Skeletal muscle satellite cell (primary cell): Measurements from ENCODE around the gene CUX1.

ENCODE experiments used
- H3K27me3 ChIP-seq: 2 replicates; pipeline ENCODE4 v1.7.0; 2013; ENCODE audit warnings: low read length; ENCODE audit not compliant: control insufficient read depth, insufficient read depth
- H3K36me3 ChIP-seq: 2 replicates; pipeline ENCODE4 v1.7.0; 2013; ENCODE audit warnings: mild to moderate bottlenecking, control low read depth, low read length; ENCODE audit not compliant: insufficient read depth
- H3K4me1 ChIP-seq: 2 replicates; pipeline ENCODE4 v1.7.0; 2013; ENCODE audit warnings: low read length; ENCODE audit not compliant: control insufficient read depth, insufficient read depth
- H3K4me2 ChIP-seq: 2 replicates; pipeline ENCODE4 v1.7.0; 2013; ENCODE audit warnings: mild to moderate bottlenecking, low read length
- H3K4me3 ChIP-seq: 2 replicates; pipeline ENCODE4 v1.7.0; 2013; ENCODE audit warnings: low read length
- H3K9ac ChIP-seq: 2 replicates; pipeline ENCODE4 v1.7.0; 2013; ENCODE audit warnings: mild to moderate bottlenecking, low read depth, low read length, moderate library complexity
- H3K9me3 ChIP-seq: replicated peaks from 2 replicates; pipeline ENCODE4 v1.7.0; 2013; ENCODE audit warnings: mild to moderate bottlenecking, control low read depth, low read length

Gene CUX1

GRCh38 chr7:102193806-102194205 is 376.4 kb downstream of the CUX1 start:
- Histone ChIP-seq H3K9me3 (no peaks in the 10 kb centered on the region), H3K4me2 (no peak overlapping the region), H3K4me1 (no peaks in the 10 kb centered on the region), H3K4me3 (no peak overlapping the region), H3K27me3 (no peaks in the 10 kb centered on the region), H3K36me3 (peaks cover 36% of the 10 kb centered on the region), H3K9ac (no peak overlapping the region)

- Histone ChIP-seq H3K9ac (no peak overlapping the region), H3K4me3 (no peak overlapping the region), H3K36me3 (peaks cover 40% of the 10 kb centered on the region), H3K27me3 (no peaks in the 10 kb centered on the region), H3K4me2 (no peak overlapping the region), H3K9me3 (no peaks in the 10 kb centered on the region), H3K4me1 (no peaks in the 10 kb centered on the region)
These were observed 377.9 kb downstream of the CUX1 start for GRCh38 chr7:102195361-102195760.

GRCh38 chr7:102196028-102196427 is 378.6 kb downstream of the CUX1 start:
- peaks cover 40% of the 10 kb centered on the region for H3K36me3 ChIP-seq
- no peaks in the 10 kb centered on the region for H3K27me3 ChIP-seq
- no peak overlapping the region for H3K4me3 ChIP-seq
- no peaks in the 10 kb centered on the region for H3K9me3 ChIP-seq
- no peak overlapping the region for H3K4me2 ChIP-seq
- no peak overlapping the region for H3K9ac ChIP-seq
- no peaks in the 10 kb centered on the region for H3K4me1 ChIP-seq

GRCh38 chr7:102197161-102197560 is 379.7 kb downstream of the CUX1 start:
- Histone ChIP-seq H3K9ac (no peak overlapping the region), H3K27me3 (no peaks in the 10 kb centered on the region), H3K4me3 (no peak overlapping the region), H3K36me3 (peaks cover 33% of the 10 kb centered on the region), H3K4me1 (no peaks in the 10 kb centered on the region), H3K4me2 (no peak overlapping the region), H3K9me3 (no peaks in the 10 kb centered on the region)

- H3K27me3 ChIP-seq: no peaks in the 10 kb centered on the region
- H3K4me1 ChIP-seq: no peaks in the 10 kb centered on the region
- no peak overlapping the region for H3K9ac ChIP-seq
- no peak overlapping the region for H3K4me2 ChIP-seq
- peaks cover 37% of the 10 kb centered on the region for H3K36me3 ChIP-seq
- no peak overlapping the region for H3K4me3 ChIP-seq
- no peaks in the 10 kb centered on the region for H3K9me3 ChIP-seq
These were observed 380.2 kb downstream of the CUX1 start for GRCh38 chr7:102197599-102197998.

GRCh38 chr7:102198417-102198956 is 381.1 kb downstream of the CUX1 start:
- Histone ChIP-seq H3K9ac (no peak overlapping the region), H3K27me3 (no peaks in the 10 kb centered on the region), H3K36me3 (peaks cover 41% of the 10 kb centered on the region), H3K4me1 (no peaks in the 10 kb centered on the region), H3K9me3 (no peaks in the 10 kb centered on the region), H3K4me3 (no peak overlapping the region), H3K4me2 (no peak overlapping the region)

GRCh38 chr7:102201576-102201975 is 384.1 kb downstream of the CUX1 start:
- Histone ChIP-seq H3K4me2 (no peak overlapping the region), H3K4me1 (no peaks in the 10 kb centered on the region), H3K27me3 (no peaks in the 10 kb centered on the region), H3K9me3 (no peaks in the 10 kb centered on the region), H3K36me3 (peaks cover 51% of the 10 kb centered on the region), H3K4me3 (no peak overlapping the region), H3K9ac (no peak overlapping the region)

- Histone ChIP-seq H3K9ac (no peak overlapping the region), H3K27me3 (no peaks in the 10 kb centered on the region), H3K4me2 (no peak overlapping the region), H3K4me1 (no peaks in the 10 kb centered on the region), H3K9me3 (no peaks in the 10 kb centered on the region), H3K36me3 (peaks cover 44% of the 10 kb centered on the region), H3K4me3 (no peak overlapping the region)
These were observed 385.1 kb downstream of the CUX1 start for GRCh38 chr7:102202556-102202955.

GRCh38 chr7:102203218-102203617 is 385.8 kb downstream of the CUX1 start:
- Histone ChIP-seq H3K27me3 (no peaks in the 10 kb centered on the region), H3K4me3 (no peak overlapping the region), H3K9ac (no peak overlapping the region), H3K9me3 (no peaks in the 10 kb centered on the region), H3K4me1 (no peaks in the 10 kb centered on the region), H3K36me3 (peaks cover 38% of the 10 kb centered on the region), H3K4me2 (no peak overlapping the region)

- no peak overlapping the region for H3K4me3 ChIP-seq
- no peaks in the 10 kb centered on the region for H3K27me3 ChIP-seq
- peaks cover 31% of the 10 kb centered on the region for H3K36me3 ChIP-seq
- no peaks in the 10 kb centered on the region for H3K9me3 ChIP-seq
- H3K4me1 ChIP-seq: no peaks in the 10 kb centered on the region
- H3K4me2 ChIP-seq: no peak overlapping the region
- no peak overlapping the region for H3K9ac ChIP-seq
These were observed 386.8 kb downstream of the CUX1 start for GRCh38 chr7:102204212-102204611.

- Histone ChIP-seq H3K9ac (no peak overlapping the region), H3K9me3 (no peaks in the 10 kb centered on the region), H3K4me3 (no peak overlapping the region), H3K36me3 (peaks cover 28% of the 10 kb centered on the region), H3K4me2 (no peak overlapping the region), H3K4me1 (no peaks in the 10 kb centered on the region), H3K27me3 (no peaks in the 10 kb centered on the region)
These were observed 388.5 kb downstream of the CUX1 start for GRCh38 chr7:102205915-102206314.

GRCh38 chr7:102208826-102209225 is 391.4 kb downstream of the CUX1 start:
- H3K4me3 ChIP-seq: no peak overlapping the region
- no peaks in the 10 kb centered on the region for H3K27me3 ChIP-seq
- H3K9me3 ChIP-seq: no peaks in the 10 kb centered on the region
- H3K36me3 ChIP-seq: peaks cover 24% of the 10 kb centered on the region
- H3K4me1 ChIP-seq: no peaks in the 10 kb centered on the region
- no peak overlapping the region for H3K9ac ChIP-seq
- H3K4me2 ChIP-seq: no peak overlapping the region
